ENCODE results near the gene PSMB8. TPM values are rescaled to one million over a fixed set of nuclear protein-coding genes. Genes with fewer than 3 reads are reported as not detected.

Gene PSMB8
- total RNA-seq, 6 experiments from 2014 or later = 24.4 to 43.3 (median 39.5) TPM

- no peaks in the 10 kb centered on the region for H3K9me3 Mint-ChIP-seq
- peaks cover 10% of the 10 kb centered on the region for H3K4me1 Mint-ChIP-seq (ENCODE audit: low read depth)
- peak; percentile 64 for TF ChIP-seq CTCF (IDR thresholded peaks at IDR 0.05)
- 0 out of 2 replicates have a peak, but pooled peaks cover 2% of the 10 kb centered on the region for H3K27me3 Mint-ChIP-seq (ENCODE audit: insufficient read depth)
- peaks cover 6% of the 10 kb centered on the region for H3K36me3 Mint-ChIP-seq (ENCODE audit: low read depth)
- DNase-seq = peak; percentile 44
- peak overlapping the region; percentile 9; the same call in 1 of the 2 replicates for H3K27ac Mint-ChIP-seq
- no peak overlapping the region for H3K4me3 Mint-ChIP-seq
Measured at GRCh38 chr6:32825966-32826365, 17.9 kb downstream of the PSMB8 start.

- TF ChIP-seq CTCF (IDR thresholded peaks at IDR 0.05) = no peak
- Mint-ChIP-seq H3K36me3 (ENCODE audit: low read depth) (no peaks in the 10 kb centered on the region), H3K9me3 (no peaks in the 10 kb centered on the region), H3K4me3 (no peak overlapping the region), H3K4me1 (ENCODE audit: low read depth) (peaks cover 15% of the 10 kb centered on the region), H3K27ac (no peak overlapping the region; the same call in 1 of the 2 replicates), H3K27me3 (ENCODE audit: insufficient read depth) (peaks cover 19% of the 10 kb centered on the region)
- DNase-seq = peak; percentile 84
Measured at GRCh38 chr6:32819729-32820128, 24.1 kb downstream of the PSMB8 start.

- Mint-ChIP-seq H3K4me3 (no peak overlapping the region), H3K36me3 (ENCODE audit: low read depth) (no peaks in the 10 kb centered on the region), H3K27ac (no peak overlapping the region)
Measured at GRCh38 chr6:32818867-32819266, 25.0 kb downstream of the PSMB8 start.

GRCh38 chr6:32816746-32817204 lies 27.1 kb downstream of the PSMB8 start, which contains the start of gene HLA-DOB:
TSS of gene HLA-DOB (minus strand) at chr6:32817002. CDS start at chr6:32816951, 51 bp downstream.
- peak; percentile 17 for DNase-seq
- peaks cover 33% of the 10 kb centered on the region for H3K27me3 Mint-ChIP-seq (ENCODE audit: insufficient read depth)
- H3K4me1 Mint-ChIP-seq (ENCODE audit: low read depth) = peaks cover 15% of the 10 kb centered on the region
- H3K4me3 Mint-ChIP-seq = no peak within 1 kb of the TSS
- H3K36me3 Mint-ChIP-seq (ENCODE audit: low read depth) = no peaks in the 10 kb centered on the region
- no peak for TF ChIP-seq CTCF (IDR thresholded peaks at IDR 0.05)
- H3K27ac Mint-ChIP-seq = no peak within 1 kb of the TSS
- no peaks in the 10 kb centered on the region for H3K9me3 Mint-ChIP-seq

More at GRCh38 chr6:32818867-32819266, 25.0 kb downstream of the PSMB8 start:
- Mint-ChIP-seq H3K27me3 (ENCODE audit: insufficient read depth) (peaks cover 19% of the 10 kb centered on the region), H3K9me3 (no peaks in the 10 kb centered on the region), H3K4me1 (ENCODE audit: low read depth) (peaks cover 15% of the 10 kb centered on the region)
- DNase-seq = no peak
- TF ChIP-seq CTCF (IDR thresholded peaks at IDR 0.05) = no peak

GRCh38 chr6:32815996-32816395 lies 27.9 kb downstream of the PSMB8 start:
- Mint-ChIP-seq H3K4me1 (ENCODE audit: low read depth) (peaks cover 15% of the 10 kb centered on the region), H3K27me3 (ENCODE audit: insufficient read depth) (peaks cover 35% of the 10 kb centered on the region), H3K27ac (no peak overlapping the region), H3K4me3 (no peak overlapping the region), H3K9me3 (no peaks in the 10 kb centered on the region), H3K36me3 (ENCODE audit: low read depth) (no peaks in the 10 kb centered on the region)
- no peak for DNase-seq
- TF ChIP-seq CTCF (IDR thresholded peaks at IDR 0.05) = no peak
